GM21423 (cell line): Measurements from ENCODE around the gene MRPS18A.
A peak's percentile ranks its signal among the peaks of the same experiment; 100 is the strongest.

Experiments
- ATAC-seq: cut with Tn5 transposase; IDR thresholded peaks from one replicate; pipeline ENCODE4 v1.9.1; 2021; ENCODE audit warnings: mild to moderate bottlenecking, moderate library complexity; ENCODE audit not compliant: unreplicated experiment

MRPS18A gene

GRCh38 chr6:43687437-43688347 is at the start of gene MRPS18A:
MRPS18A (minus strand) TSS chr6:43687791; CDS start chr6:43687779, 12 bp downstream.
- ATAC-seq = peak; percentile 88

DNA sequence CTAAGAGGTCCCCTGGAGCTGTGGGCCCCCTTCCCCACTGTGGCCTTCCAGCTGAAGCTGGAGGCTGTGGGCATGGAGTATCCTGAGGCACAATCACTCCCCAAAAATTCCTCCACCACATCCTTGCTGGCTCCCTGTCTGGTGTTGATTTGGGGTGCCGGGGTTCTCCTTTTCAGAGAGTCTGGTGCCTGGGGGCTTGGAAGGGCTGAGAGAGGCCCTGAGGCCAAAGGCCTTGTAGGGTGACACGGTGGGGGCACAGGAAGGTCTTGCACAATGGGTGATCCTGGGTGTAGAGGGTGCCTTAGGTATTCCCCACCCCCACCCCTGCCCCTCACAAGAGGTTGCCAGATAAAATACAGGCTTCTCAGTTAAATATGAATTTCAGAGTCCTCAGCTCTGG is 49.3 kb upstream of the MRPS18A start:
- ATAC-seq = no peak

GRCh38 chr6:43736211-43736786 is 48.7 kb upstream of the MRPS18A start:
- ATAC-seq = no peak

GRCh38 chr6:43735642-43736199 is 48.1 kb upstream of the MRPS18A start:
- ATAC-seq = no peak

DNA sequence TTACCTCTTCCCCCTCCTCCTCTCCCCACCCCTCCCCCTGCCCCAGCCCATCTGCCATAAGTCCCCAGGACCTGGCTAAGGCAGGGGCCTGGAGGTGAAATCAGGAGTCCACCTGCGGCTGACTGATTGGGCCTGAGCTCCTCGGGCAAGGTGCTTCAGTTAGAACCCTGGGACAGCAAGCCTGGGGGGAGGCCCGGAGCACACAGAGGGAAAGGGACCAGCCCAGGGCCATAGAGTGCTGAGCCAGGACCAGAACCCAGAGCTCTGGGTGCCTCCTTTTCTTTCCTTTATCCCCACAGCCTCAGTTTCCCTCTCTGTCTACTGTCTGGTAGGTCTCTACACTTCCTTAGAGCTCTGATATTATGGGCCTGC is 46.7 kb upstream of the MRPS18A start:
- no peak for ATAC-seq

GRCh38 chr6:43733471-43734293 is 46.1 kb upstream of the MRPS18A start:
- ATAC-seq = no peak

DNA sequence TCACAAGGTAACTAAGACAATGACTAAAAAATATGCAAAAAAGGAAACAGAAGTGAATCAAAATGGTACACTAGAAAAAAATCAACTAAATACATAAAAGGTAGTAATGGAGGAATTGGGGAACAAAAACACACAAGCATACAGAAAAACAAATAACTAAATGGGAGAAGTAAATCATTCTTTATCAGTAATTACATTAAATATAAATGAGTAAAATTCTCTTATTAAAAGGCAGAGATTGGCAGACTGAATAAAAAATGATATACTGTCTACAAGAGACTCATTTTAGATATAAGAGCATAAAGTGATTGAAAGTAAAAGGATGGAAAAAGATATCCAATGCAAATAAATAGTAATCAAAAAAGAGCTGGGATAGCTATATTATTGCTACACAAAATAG is 43.0 kb upstream of the MRPS18A start:
- no peak for ATAC-seq

DNA sequence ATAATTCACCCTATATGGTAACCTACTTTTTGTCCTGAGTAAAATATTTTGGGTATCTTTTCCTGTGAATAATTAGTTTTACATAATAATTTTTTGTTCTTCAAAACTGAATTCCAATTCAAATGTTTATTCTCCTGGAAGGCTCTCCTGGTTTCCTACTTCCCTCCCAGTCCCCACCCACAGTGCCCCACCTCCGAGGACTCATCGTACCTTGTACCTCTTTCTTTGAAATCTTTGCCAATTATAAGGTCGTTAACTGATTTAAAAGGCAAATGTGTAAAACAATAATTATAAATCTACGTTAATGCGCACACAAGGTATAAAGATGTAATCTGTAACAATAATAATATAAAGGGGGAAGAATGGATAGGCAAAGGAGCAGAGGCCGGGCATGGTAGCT is 41.9 kb upstream of the MRPS18A start:
- no peak for ATAC-seq

DNA sequence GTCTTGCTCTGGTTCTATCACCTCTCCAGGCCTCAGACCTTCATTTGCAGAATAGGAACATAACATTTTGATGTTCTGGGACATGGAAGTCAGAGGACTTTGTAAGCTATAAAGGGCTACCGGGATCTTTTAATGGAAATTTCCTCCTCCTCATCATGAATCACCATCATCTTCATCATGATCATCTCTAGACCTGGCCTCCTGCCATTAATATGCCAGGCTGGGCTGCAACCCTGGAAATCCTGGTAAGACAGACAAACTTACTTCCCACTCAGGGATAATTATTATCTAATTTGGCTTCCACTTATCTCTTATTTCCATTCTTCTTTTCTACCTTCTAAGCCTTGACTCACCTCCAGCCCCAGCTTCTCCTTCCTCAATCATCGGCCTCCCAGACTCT is 41.0 kb upstream of the MRPS18A start:
- no peak for ATAC-seq

- ATAC-seq = no peak
Measured at GRCh38 chr6:43727634-43728033, 40.0 kb upstream of the MRPS18A start.

- no peak for ATAC-seq
Measured at GRCh38 chr6:43725643-43726580, 38.3 kb upstream of the MRPS18A start.

DNA sequence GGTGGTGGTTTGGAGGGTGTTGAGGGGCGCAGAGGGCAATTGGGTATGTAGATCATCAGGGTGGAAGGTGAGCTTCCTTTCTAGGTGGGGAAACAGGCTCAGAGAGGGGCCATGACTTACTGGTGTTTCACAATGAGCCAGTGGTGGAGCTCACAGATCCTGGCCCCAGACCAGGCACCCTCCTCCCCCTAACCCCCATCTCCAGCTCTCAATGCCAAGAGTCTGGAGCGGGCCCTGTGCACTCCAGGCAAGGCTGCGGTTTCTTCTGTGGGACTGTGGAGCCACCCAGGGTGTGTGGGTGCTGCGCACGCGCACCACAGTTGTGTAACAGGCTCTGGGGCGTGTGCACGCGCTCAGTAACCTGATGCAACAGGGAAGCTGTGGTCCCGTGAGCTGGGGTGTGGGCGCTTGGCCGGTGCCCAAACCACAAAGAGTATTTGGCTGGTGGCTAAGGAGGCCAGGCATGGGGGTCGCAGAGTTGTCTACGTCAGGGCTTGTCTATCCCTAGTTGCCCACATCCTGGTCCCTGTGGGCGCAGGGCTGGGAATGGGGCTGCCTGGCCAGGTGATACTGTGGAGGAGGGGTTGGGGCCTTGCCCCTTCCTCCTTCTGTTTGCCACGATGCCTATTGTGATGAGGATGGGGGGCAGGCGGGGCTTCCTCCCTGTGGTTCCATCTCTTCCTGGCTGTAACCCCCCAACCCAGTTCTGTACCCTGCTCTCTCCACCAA is 37.5 kb upstream of the MRPS18A start:
- ATAC-seq = peak; percentile 61

GRCh38 chr6:43724354-43724753 is 36.8 kb upstream of the MRPS18A start:
- no peak for ATAC-seq

- ATAC-seq = peak; percentile 52
Measured at GRCh38 chr6:43723737-43724295, 36.2 kb upstream of the MRPS18A start.

DNA sequence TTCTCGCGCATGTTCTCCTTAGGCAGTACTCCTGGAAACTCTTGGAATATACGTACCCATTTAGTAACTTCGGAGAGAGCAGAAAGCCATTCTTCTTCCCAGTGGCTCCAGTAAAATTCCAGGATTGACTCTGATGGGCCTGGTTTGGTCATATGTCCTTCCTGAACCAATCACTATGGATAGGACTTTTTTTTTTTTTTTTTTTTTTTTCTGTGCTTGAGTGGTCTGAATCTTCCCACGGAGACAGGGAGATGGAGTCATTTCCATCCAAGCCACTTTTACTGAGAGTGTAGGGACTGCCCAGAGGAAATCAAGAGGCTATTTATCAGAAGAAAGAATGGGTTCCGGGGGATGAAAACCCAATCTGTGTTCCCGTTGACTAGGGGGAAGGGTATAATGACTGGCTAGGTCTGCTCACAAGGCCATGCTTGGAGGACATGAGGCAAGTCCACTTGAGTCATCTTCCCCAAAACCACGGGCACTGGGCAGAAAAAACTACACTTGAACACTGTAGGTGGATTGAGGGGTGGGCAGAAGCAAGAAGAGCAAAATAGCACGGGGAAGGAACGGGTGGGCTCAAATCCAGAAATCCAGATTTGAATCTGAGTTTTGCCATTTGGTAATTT is 35.4 kb upstream of the MRPS18A start:
- no peak for ATAC-seq

DNA sequence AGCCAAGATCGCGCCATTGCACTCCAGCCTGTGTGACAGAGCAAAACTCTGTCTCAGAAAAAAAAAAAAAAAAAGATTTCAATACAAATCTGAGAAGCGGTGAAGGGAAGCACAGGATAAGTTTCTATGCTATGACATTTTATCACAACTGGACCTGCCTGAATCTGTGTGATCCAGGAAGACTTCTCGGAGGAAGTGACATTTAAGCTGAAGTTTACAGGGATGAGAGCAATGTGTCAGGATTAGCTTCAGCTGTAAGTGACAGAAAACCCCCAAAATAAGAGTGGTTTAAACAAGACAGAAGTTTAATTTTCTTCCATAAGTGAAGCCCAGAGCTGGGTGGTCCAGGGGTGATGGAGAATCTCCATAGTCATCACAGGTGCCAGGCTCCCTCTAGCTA is 33.4 kb upstream of the MRPS18A start:
- no peak for ATAC-seq

GRCh38 chr6:43719511-43719910 is 31.9 kb upstream of the MRPS18A start:
- no peak for ATAC-seq

DNA sequence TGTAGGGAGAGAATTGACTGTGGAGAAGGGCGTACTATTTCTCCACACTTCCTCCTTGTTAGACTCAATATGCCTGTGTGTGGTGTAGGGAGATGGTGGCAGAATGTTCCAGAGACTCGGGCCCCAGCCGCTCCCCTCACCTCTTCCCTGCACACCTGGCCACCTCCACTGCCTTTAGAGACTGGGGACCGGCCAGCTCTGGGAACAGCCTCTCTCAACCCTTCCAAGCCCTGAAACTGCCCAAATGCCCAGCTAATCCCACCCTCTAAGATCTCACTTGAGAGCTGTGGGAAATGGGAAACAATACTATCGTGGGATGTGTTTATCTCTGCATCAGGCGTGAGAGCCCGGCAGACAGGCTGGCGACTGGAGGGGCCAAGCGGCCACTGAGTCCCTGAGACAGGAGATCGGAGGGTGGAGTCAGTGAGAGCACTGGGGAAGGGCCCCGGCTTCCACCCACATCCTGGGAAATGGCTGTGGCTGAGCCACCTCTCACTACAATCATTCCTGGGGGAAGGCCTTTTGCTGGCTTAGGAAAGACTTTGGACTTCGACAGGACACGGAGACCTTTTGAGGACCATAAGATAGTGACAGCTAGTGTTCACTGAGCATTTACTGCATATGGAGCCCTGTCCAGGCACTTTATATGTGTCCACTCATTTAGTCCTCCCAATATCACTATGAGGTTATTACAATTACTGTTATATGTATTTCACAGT is 31.0 kb upstream of the MRPS18A start:
- no peak for ATAC-seq
